K562 (cell line): ENCODE data around the gene CARMIL1. TPM values are rescaled to one million over a fixed set of nuclear protein-coding genes. Genes with fewer than 3 reads are reported as not detected.

Experiments used
- ATAC-seq: fragments of 200-7000 bp; cut with Tn5 transposase; 3 replicates; pipeline ENCODE4 v1.9.1; 2020; ENCODE audit warnings: moderate library complexity
- BruUV-seq: library from RNA; stranded (reverse); fragments of 400-500 nt; replicated peaks from 2 replicates; lab custom pipeline; 2021; lab: Mats Ljungman, UMichigan
- CTCF ChIA-PET: fragments of 300-600 bp; formaldehyde crosslinking; extraction: SDS; loops from one replicate; lab custom pipeline; 2021; ENCODE audit warnings: low intra/inter-chr PET ratio; lab: Yijun Ruan, JAX
- POLR2A ChIA-PET: fragments of 300-600, 350-650 bp; sonication (Branson Sonifier 250); formaldehyde crosslinking; extraction: SDS; loops from one replicate; lab custom pipeline; 2021; ENCODE audit warnings: antibody characterized with exemption, inconsistent platforms; lab: Yijun Ruan, JAX
- DNase-seq, 4 experiments: peaks; one replicate each; pipeline versions ENCODE4 v3.0.0 to v3.0.0-alpha.2; 2011 to 2018; ENCODE audit warnings: low spot score in 3 of 4, mixed read lengths in 3 of 4; ENCODE audit errors: extremely low read depth in 1 of 4
- FAIRE-seq: peaks from 2 replicates; lab custom pipeline; 2011; peaks lifted over from hg19 to GRCh38; lab: Jason Lieb, UNC
- H2AFZ ChIP-seq: 2 replicates; pipeline ENCODE4 v1.6.0; 2011; ENCODE audit warnings: low read depth, low read length, control low read depth, inconsistent platforms
- H3K27ac ChIP-seq: fragments of 200-600 bp; 3 replicates; pipeline ENCODE4 v1.8.0; 2011; ENCODE audit warnings: low read depth, mild to moderate bottlenecking, control low read depth, inconsistent platforms, low read length, moderate library complexity, mixed read lengths; ENCODE audit errors: extremely low read depth
- H3K27me3 ChIP-seq, 2 experiments: fragments of 300-600 bp in 1 of 2; 2 replicates in 1 of 2; 3 replicates in 1 of 2; pipeline versions ENCODE4 v1.6.0 to v1.8.0; 2011; ENCODE audit warnings: inconsistent platforms in 2 of 2, low read length in 2 of 2, mild to moderate bottlenecking in 1 of 2, mixed read lengths in 1 of 2, moderate library complexity in 1 of 2; ENCODE audit not compliant: control insufficient read depth in 2 of 2, insufficient read depth in 2 of 2
- H3K36me3 ChIP-seq: fragments of 300-600 bp; 3 replicates; pipeline ENCODE4 v1.8.0; 2011; ENCODE audit warnings: mild to moderate bottlenecking, low read length, inconsistent platforms; ENCODE audit not compliant: control insufficient read depth, insufficient read depth
- H3K4me1 ChIP-seq, 2 experiments: fragments of 200-600 bp in 1 of 2; replicated peaks in 1 of 2; 2 replicates in 1 of 2; 3 replicates in 1 of 2; pipeline versions ENCODE4 v1.5.1 to v1.8.0; 2011; ENCODE audit warnings: inconsistent platforms in 2 of 2, low read length in 2 of 2, mild to moderate bottlenecking in 1 of 2, mixed read lengths in 1 of 2, moderate library complexity in 1 of 2; ENCODE audit not compliant: control insufficient read depth in 2 of 2, insufficient read depth in 2 of 2
- H3K4me2 ChIP-seq: 2 replicates; pipeline ENCODE4 v1.6.1; 2011; ENCODE audit warnings: low read length, control low read depth, inconsistent platforms, mixed read lengths; ENCODE audit not compliant: insufficient read depth
- H3K4me3 ChIP-seq: fragments of 200-600 bp; sonication (generic), shearing (Covaris generic); 2 replicates; pipeline ENCODE4 v1.5.1; 2016; ENCODE audit warnings: control low read depth, inconsistent platforms
- H3K79me2 ChIP-seq: fragments of 200-600 bp; 3 replicates; pipeline ENCODE4 v1.8.0; 2011; ENCODE audit warnings: low read length, inconsistent platforms; ENCODE audit not compliant: control insufficient read depth, insufficient read depth
- H3K9ac ChIP-seq, 2 experiments: 2 replicates each; pipeline versions ENCODE4 v1.6.0 to v1.6.1; 2011; ENCODE audit warnings: low read depth in 2 of 2, low read length in 2 of 2, control low read depth in 1 of 2, inconsistent platforms in 1 of 2, mild to moderate bottlenecking in 1 of 2, mixed read lengths in 1 of 2; ENCODE audit not compliant: insufficient read depth in 1 of 2
- H3K9me1 ChIP-seq: one replicate; pipeline ENCODE4 v1.6.0; 2011; ENCODE audit warnings: inconsistent platforms, mild to moderate bottlenecking, low read length, moderate library complexity; ENCODE audit not compliant: control insufficient read depth, insufficient read depth
- H3K9me3 ChIP-seq: replicated peaks from 2 replicates; pipeline ENCODE4 v1.5.1; 2011; ENCODE audit warnings: low read depth, low read length, inconsistent platforms; ENCODE audit not compliant: control insufficient read depth, insufficient read depth
- H4K20me1 ChIP-seq: replicated peaks from 2 replicates; pipeline ENCODE4 v1.6.1; 2011; ENCODE audit warnings: low read length, inconsistent platforms, mixed read lengths; ENCODE audit not compliant: control insufficient read depth, insufficient read depth
- CHD4 ChIP-seq: fragments of 200-600 bp; sonication (generic); IDR thresholded peaks from 3 replicates; pipeline ENCODE4 v1.6.1; 2012; ENCODE audit warnings: low read depth, mild to moderate bottlenecking, mixed read lengths, low read length, inconsistent platforms; ENCODE audit not compliant: insufficient read depth, insufficient replicate concordance, poor library complexity, severe bottlenecking
- ELK1 ChIP-seq: sonication (generic); formaldehyde crosslinking; IDR thresholded peaks from 2 replicates; pipeline ENCODE4 v1.8.1; 2022; ENCODE audit warnings: missing genetic modification reagents
- ERF ChIP-seq: fragments of 450-650 bp; formaldehyde crosslinking; IDR thresholded peaks from 2 replicates; pipeline ENCODE4 v1.4.0; 2020; ENCODE audit warnings: mild to moderate bottlenecking, mixed read lengths
- GABPA ChIP-seq: fragments of 200-800 bp; sonication (Bioruptor generic); conservative IDR thresholded peaks from 2 replicates; pipeline ENCODE4 v1.6.1; 2016; ENCODE audit warnings: low read depth, missing genetic modification characterization, missing compliant biosample characterization
- KAT7 ChIP-seq: sonication (generic); formaldehyde crosslinking; IDR thresholded peaks from 2 replicates; pipeline ENCODE4 v1.8.0; 2022; ENCODE audit warnings: missing genetic modification reagents, mild to moderate bottlenecking, borderline replicate concordance
- PRMT5 ChIP-seq: sonication (generic); formaldehyde crosslinking; IDR thresholded peaks from 2 replicates; pipeline ENCODE4 v1.5.0; 2020; ENCODE audit warnings: missing genetic modification reagents
- SAP30 ChIP-seq: fragments of 200-600 bp; sonication (generic); IDR thresholded peaks from 2 replicates; pipeline ENCODE4 v1.6.1; 2012; ENCODE audit warnings: borderline replicate concordance, low read depth, mild to moderate bottlenecking, moderate library complexity, low read length, control low read depth, inconsistent platforms; ENCODE audit not compliant: insufficient read depth, poor library complexity, severe bottlenecking
- TEAD4 ChIP-seq, 2 experiments: sonication (generic) in 1 of 2; formaldehyde crosslinking in 1 of 2; IDR thresholded peaks; 2 replicates each; pipeline versions ENCODE4 v1.6.1 to v1.8.0; 2012 to 2022; ENCODE audit warnings: borderline replicate concordance in 1 of 2, inconsistent platforms in 1 of 2, low read length in 1 of 2, mild to moderate bottlenecking in 1 of 2, missing genetic modification reagents in 1 of 2
- ZBTB7A ChIP-seq: IDR thresholded peaks from 2 replicates; pipeline ENCODE4 v1.6.1; 2011; ENCODE audit warnings: low read depth, mild to moderate bottlenecking, low read length, moderate library complexity, borderline replicate concordance; ENCODE audit not compliant: control insufficient read depth
- ZKSCAN8 ChIP-seq: fragments of 200-800 bp; sonication (Bioruptor generic); IDR thresholded peaks from 2 replicates; pipeline ENCODE4 v1.6.1; 2016; ENCODE audit warnings: missing genetic modification characterization, missing compliant biosample characterization
- ZNF175 ChIP-seq: fragments of 200-800 bp; sonication (Bioruptor generic); IDR thresholded peaks from 2 replicates; pipeline ENCODE4 v1.6.1; 2016; ENCODE audit warnings: low read depth, mild to moderate bottlenecking, missing genetic modification characterization, missing compliant biosample characterization
- ZNF3 ChIP-seq: fragments of 250-450 bp; sonication (Bioruptor Pico); IDR thresholded peaks from 2 replicates; pipeline ENCODE4 v1.5.0; 2021; ENCODE audit warnings: mild to moderate bottlenecking, moderate library complexity
- ZNF695 ChIP-seq: fragments of 450-650 bp; formaldehyde crosslinking; IDR thresholded peaks from 2 replicates; pipeline ENCODE4 v1.4.0; 2020; ENCODE audit warnings: mild to moderate bottlenecking, moderate library complexity
- ZNF79 ChIP-seq: fragments of 250-450 bp; sonication (Bioruptor Pico); IDR thresholded peaks from 2 replicates; pipeline ENCODE4 v1.4.0; 2020; ENCODE audit warnings: low read depth, mild to moderate bottlenecking, moderate library complexity
- ZZZ3 ChIP-seq: fragments of 450-650 bp; IDR thresholded peaks from 2 replicates; pipeline ENCODE4 v1.6.1; 2016; ENCODE audit warnings: antibody characterized with exemption, mild to moderate bottlenecking, moderate library complexity
- WGBS: fragments of 100-300 bp; shearing (Covaris generic); methylation state at CpG from one replicate; pipeline ENCODE4 v1.1.6; 2016; ENCODE audit warnings: low coverage, mixed read lengths; ENCODE audit not compliant: insufficient coverage; ENCODE audit errors: missing lambda C conversion rate; 5-methylcytosine and 5-hydroxymethylcytosine counted together
- in situ Hi-C: fragments of 300-500 bp; cut with MboI; formaldehyde crosslinking; loops from 4 replicates; pipeline ENCODE4 v1.15.0; 2018; ENCODE audit warnings: inconsistent platforms, mixed read lengths
- intact Hi-C: fragments of 100-400 bp; cut with micrococcal nuclease; formaldehyde crosslinking; loops from 2 replicates; pipeline ENCODE4 v1.14.2; 2022
- polyA plus RNA-seq, 8 experiments: library from polyadenylated mRNA; depleted of rRNA in 4 of 8; stranded (reverse) in 5 of 8; unstranded in 3 of 8; fragments of >200 nt; fragmentation: Nextera tagmentation in 2 of 8; fragmentation: Illumina TruSeq in 1 of 8; extraction: Ambion mirVana in 2 of 8; extraction: Trizol in 1 of 8; gene quantifications; 2 replicates each; pipeline versions ENCODE4 v1.2.1 to v1.2.3, GENCODE V29; 2011 to 2014; ENCODE audit warnings: inconsistent platforms in 1 of 8, missing spikeins in 1 of 8
- total RNA-seq, 7 experiments: library from RNA; depleted of rRNA in 6 of 7; stranded (reverse); fragments of >200 nt in 6 of 7; fragmentation: Illumina TruSeq in 2 of 7; extraction: Trizol in 2 of 7; gene quantifications; 2 replicates each; pipeline versions ENCODE4 v1.2.1 to v1.2.3, GENCODE V29; 2011 to 2021; ENCODE audit warnings: low replicate concordance in 1 of 7
- TF ChIP-seq, protein P1 (sequence below): fragments of 450-650 bp; formaldehyde crosslinking; conservative IDR thresholded peaks from 2 replicates; pipeline ENCODE4 v1.4.0; 2022; ENCODE audit warnings: mild to moderate bottlenecking, missing genetic modification characterization
- TF ChIP-seq, protein P2 (sequence below): fragments of 450-650 bp; formaldehyde crosslinking; IDR thresholded peaks from 2 replicates; pipeline ENCODE4 v1.4.0; 2020; ENCODE audit warnings: mild to moderate bottlenecking, moderate library complexity

Gene CARMIL1
- total and polyA plus RNA-seq, 9 of the 15 experiments (the other 6 are each of a cell fraction or from before 2014, with no cell fraction given): 0.04 to 0.32 (median 0.10) TPM; not detected in 1

GRCh38 chr6:25487012-25487411 lies 207.8 kb downstream of the CARMIL1 start (continued):
- TF ChIP-seq SAP30 (no peak), ZNF79 (CRISPR knock-in tag) (no peak), ZNF3 (CRISPR knock-in tag) (no peak)

DNA sequence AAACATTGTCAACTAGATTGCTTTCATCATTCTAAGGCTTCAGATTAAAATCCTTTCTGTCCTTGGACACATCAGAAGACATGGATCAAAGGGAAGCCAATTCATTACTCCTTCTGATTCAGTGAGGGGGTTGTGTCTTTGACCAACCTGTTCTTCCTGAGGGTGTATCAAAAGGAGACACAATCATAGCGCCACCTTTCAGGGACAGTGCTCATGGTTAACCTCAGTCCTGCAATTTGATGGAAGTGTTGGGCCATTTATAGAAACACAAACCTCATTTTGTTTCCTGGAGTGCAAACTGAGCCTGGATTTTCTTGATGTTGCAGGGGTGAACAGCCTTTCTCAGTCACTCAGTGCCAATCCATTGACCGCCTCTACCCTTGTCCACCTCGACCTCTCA lies 209.0 kb downstream of the CARMIL1 start:
- no peaks in the 10 kb centered on the region for H3K9me3 ChIP-seq
- WGBS: 2% methylated on average over 3 of the region's 3 CpGs
- H3K36me3 ChIP-seq: no peaks in the 10 kb centered on the region
- in situ Hi-C loops (no loop called here), intact Hi-C loops (no loop called here)
- no peak overlapping the region for H2AFZ ChIP-seq
- H3K4me1 ChIP-seq: no peaks in the 10 kb centered on the region
- H3K4me2 ChIP-seq: no peak overlapping the region
- no peaks in the 10 kb centered on the region for H3K9me1 ChIP-seq
- H3K27ac ChIP-seq: no peak overlapping the region
- no peak for ATAC-seq
- no peaks in the 10 kb centered on the region; a peak in 2 of 5 replicates for H3K27me3 ChIP-seq
- FAIRE-seq: peak; percentile 19
- no TSS peak for BruUV-seq
- ChIA-PET POLR2A (interaction anchor here (1.0 kb wide), 1 partner anchor 8 kb away, joined by 3 read pairs; no protein-coding TSS in a partner anchor), CTCF (no interaction called here)
- H3K79me2 ChIP-seq: no peaks in the 10 kb centered on the region
- DNase-seq: no peak
- no peaks in the 10 kb centered on the region for H4K20me1 ChIP-seq
- no peak overlapping the region for H3K4me3 ChIP-seq
- H3K9ac ChIP-seq: no peak overlapping the region
- no peak for TF ChIP-seq CHD4
- no peak for TF ChIP-seq ZKSCAN8 (CRISPR knock-in tag)
- TF ChIP-seq SAP30: no peak
- TF ChIP-seq, protein P1, sequence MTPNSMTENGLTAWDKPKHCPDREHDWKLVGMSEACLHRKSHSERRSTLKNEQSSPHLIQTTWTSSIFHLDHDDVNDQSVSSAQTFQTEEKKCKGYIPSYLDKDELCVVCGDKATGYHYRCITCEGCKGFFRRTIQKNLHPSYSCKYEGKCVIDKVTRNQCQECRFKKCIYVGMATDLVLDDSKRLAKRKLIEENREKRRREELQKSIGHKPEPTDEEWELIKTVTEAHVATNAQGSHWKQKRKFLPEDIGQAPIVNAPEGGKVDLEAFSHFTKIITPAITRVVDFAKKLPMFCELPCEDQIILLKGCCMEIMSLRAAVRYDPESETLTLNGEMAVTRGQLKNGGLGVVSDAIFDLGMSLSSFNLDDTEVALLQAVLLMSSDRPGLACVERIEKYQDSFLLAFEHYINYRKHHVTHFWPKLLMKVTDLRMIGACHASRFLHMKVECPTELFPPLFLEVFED: no peak
- no peak for TF ChIP-seq ZNF695
- no peak for TF ChIP-seq ELK1 (CRISPR knock-in tag)
- TF ChIP-seq ZBTB7A: no peak
- TF ChIP-seq ERF (CRISPR knock-in tag): no peak
- TF ChIP-seq GABPA (tag): no peak
- TF ChIP-seq, protein P2, sequence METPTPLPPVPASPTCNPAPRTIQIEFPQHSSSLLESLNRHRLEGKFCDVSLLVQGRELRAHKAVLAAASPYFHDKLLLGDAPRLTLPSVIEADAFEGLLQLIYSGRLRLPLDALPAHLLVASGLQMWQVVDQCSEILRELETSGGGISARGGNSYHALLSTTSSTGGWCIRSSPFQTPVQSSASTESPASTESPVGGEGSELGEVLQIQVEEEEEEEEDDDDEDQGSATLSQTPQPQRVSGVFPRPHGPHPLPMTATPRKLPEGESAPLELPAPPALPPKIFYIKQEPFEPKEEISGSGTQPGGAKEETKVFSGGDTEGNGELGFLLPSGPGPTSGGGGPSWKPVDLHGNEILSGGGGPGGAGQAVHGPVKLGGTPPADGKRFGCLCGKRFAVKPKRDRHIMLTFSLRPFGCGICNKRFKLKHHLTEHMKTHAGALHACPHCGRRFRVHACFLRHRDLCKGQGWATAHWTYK (CRISPR knock-in tag): no peak
- no peak for TF ChIP-seq ZNF175
- no peak for TF ChIP-seq PRMT5 (CRISPR knock-in tag)
- no peak for TF ChIP-seq KAT7 (CRISPR knock-in tag)
- TF ChIP-seq TEAD4 (IDR thresholded peaks at IDR 0.05; ENCODE audit: low read length): no peak
- no peak for TF ChIP-seq TEAD4 (CRISPR knock-in tag; IDR thresholded peaks at IDR 0.05; ENCODE audit: borderline replicate concordance)
- TF ChIP-seq ZZZ3: no peak
